HUDEP-2 (cell line): ENCODE data around the gene SLC15A4.
A peak's percentile ranks its signal among the peaks of the same experiment; 100 is the strongest.
"Not testable (repeated sequence)": the region's sequence is repeated elsewhere in the genome, so short reads cannot be mapped to it uniquely, and the experiment has no call there.

Source experiments
- DNase-seq, 76 experiments: peaks; one replicate each; lab custom pipeline; 2025; ENCODE audit not compliant: unreplicated experiment in 76 of 76; lab: John Stamatoyannopoulos, UW

SLC15A4 gene

DNA sequence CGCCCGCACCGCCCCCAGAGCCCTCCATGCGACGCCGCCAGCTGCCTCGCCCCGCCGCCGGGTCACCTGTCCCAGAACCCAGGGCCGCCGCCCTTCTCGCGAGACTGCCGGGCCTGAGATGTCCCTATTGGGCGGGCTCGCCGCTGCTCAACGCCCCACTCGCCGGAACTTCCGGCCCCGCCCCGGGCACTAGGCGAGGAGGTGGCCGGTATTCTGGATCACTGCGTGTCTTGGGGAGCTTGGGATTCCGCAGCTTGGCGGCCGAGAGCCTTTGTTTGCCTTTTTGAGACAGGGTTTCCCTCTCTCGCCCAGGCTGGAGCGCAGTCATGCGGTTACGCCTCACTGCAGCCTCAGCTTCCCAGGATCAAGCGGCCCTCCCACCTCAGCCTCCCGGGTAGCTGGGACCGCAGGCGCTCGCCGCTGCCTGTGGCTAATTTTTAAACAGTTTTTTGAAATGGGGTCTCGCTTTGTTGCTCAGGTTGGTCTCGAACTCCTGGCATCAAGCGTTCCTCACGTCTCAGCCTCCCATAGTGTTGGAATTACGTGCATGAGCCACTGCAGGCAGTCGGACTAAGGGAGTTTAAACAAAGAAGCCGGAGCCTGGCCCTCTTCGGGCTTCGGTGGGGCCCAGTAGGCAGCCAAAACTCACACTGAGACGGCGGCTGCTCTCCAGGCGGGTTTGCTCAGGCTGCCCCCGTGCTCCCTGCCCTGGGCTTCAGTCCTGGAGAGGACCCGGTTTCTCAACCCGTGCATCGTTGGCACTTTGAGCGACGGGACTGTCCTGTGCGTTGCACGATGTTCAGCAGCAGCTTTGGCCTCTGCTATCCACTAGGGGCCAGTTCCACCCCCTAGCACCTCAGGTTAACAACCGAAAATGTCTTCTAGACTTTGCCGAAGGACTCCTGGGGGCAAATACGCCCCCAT lies at the start of gene SLC15A4:
Gene SLC15A4 (minus strand): TSS at position 43 of the 924 bp plus-strand sequence. CDS start 15 bp downstream, at position 28.
- peak in 75 of 76 experiments; percentile 18 to 96 (median 88) for DNase-seq

DNA sequence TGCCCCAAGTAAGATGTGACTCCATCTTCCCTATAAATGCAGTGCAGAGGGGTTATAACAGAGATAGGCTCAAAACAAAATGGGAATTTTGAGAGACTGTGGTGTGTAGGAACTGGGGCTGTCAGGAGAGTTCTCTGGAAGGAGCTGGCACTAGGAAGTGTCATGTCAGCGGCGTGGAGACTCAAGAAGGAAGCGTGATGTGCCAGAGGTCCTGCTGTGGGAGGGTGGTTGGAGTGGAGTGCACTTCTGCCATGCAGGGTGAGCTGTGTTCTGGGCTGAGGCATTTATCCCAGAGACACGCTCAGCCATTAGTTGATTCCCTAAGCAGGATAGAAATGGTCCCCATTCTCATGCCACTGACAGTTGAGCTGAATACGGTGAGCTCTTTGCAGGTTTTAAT lies 48.5 kb upstream of the SLC15A4 start:
- no peak for DNase-seq

DNA sequence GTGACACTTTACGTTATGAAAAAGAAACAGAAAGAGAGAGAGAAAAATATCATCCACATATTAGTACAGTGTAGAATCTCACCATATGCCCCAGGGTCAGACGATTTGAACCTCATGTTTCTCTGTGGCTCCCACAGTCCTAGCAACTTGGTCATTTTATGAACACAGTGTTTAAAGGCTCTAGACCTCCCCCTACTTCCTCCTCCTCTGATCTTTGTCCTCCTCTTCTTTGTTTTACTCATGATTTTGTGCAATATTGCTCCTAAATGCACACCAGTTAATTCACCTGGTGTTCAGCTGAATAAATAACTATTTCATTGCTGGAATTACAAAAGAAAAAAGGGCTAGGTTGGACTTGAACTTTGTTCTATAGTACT lies 47.7 kb upstream of the SLC15A4 start:
- DNase-seq, result no peak

DNA sequence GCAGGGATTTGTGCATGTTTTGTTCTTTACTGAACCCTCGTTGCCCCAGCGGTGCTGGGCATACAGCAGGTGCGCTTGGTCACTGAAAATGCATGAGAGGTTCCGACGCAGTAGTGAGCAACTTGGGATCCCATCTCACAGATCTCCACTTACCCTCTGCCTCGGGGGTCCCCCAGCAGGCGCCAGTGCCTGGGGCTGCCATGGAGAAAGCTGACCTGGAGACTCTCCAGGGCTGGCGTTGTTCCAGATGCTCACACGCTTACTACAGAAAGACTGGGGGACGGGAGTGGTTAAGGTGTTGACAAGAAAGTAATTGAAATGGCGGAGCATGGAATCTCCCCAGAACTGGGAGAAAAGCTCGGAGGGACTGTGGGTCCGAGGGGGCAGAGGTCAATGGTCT lies 43.7 kb upstream of the SLC15A4 start:
- DNase-seq, result no peak

DNA sequence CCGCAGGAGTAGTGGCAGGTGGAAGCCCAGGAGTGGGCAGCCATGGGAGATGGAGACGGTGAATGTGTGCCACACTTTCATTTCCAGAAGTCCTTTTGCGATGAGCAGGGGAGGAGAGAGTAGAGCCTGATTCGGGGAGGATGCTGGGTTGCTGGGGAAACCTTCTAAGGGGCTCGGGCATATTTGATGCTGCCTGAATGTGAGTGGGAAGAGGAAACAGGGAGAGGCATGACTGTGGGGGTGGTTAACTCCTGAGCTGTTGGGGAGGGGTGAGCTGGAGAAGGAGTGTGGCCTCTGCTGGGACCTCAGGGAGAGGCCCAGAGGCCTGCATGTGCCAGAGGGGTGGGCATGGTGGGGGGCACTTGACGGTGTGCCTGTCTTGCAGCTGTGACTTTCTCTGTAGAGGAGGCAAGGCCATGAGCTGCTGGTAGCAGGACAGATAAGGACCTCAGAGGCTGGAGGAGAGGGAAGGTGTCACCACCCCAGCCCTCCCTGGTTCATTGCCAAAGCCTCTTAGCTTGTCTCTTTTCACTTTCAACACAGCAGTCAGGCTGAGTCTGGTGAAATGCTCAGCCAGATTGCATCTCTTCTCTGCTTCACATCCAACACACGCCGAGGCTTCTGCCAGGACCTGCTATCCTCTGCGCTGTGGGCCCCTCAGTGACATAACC lies 40.9 kb upstream of the SLC15A4 start:
- DNase-seq, result peak in 19 of 76 experiments; percentile 0 to 46 (median 12)

DNA sequence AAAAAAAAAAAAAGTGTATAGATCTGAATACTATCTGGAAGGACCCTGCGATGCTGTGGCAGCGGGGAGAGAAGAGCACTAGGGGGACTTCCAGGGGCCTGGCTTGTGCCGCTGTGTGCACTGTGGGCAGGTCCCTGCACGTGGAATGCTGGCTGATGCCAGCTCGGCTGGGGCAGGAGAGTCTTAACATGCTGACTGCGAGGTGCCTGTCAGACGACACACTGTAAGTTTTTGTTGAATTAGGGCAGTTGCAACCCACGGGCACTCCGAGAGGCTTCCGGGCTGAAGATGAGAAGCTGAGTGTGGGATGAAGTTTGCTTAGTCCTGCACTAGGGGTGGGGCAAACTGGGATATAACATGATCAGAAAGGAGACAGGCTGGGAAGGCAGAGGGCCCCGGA lies 40.2 kb upstream of the SLC15A4 start:
- no peak for DNase-seq

DNA sequence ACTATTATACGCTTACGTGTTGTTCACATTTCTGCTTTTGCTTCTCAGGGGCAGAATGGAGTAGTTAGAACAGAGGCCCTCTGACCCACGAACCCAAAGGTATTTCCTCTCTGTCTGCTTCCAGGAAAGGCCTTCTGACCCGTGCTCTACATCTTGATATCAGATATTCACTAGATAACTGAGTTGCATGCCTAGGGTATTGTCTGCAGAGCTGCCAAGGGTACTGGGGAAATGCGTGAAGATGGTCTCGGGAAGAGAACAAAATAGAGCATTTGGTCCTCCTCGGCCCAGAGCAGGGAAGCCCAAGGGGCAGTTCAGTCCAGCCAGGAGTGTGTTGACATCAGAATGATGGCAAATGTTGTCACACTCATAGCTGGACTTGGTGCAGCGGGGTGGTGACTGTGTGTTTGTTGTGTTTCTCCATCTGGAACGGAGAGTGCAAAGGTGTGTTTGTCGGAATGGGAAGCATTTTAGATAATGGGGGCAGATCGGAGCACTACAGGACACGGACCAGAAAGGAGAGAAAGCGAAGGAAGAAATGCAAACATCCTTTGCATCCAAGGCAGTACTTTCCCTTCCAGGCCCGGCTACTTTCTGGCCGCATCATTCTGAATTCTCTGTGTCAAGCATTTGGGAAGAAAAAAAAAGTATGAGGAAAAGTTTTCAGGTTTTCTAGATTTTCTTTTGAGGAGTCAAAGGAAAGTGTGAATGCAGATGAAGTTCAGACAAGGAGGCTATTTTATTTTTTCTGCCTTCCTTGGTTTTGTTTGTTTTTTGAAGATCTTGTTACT lies 37.7 kb upstream of the SLC15A4 start:
- no peak for DNase-seq

DNA sequence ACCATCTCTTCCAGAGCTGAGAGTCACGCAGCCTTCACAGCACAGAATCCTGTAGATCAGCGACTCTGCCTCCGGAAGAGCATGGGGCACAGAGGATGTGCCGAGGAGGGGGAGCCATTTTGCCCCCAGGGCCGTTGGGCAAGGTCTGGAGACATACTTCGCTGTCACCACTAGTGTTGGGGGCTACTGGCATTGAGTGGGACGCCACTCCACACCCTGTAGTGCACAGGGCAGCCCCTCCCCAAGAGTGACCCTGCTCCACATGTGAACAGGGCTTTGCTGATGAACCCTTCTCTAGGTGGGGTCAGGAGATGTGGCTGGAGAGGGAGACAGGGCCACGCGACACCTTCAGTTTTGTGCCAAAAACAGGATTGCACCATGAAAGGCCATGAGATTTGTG lies 35.6 kb upstream of the SLC15A4 start:
- DNase-seq, result no peak

DNA sequence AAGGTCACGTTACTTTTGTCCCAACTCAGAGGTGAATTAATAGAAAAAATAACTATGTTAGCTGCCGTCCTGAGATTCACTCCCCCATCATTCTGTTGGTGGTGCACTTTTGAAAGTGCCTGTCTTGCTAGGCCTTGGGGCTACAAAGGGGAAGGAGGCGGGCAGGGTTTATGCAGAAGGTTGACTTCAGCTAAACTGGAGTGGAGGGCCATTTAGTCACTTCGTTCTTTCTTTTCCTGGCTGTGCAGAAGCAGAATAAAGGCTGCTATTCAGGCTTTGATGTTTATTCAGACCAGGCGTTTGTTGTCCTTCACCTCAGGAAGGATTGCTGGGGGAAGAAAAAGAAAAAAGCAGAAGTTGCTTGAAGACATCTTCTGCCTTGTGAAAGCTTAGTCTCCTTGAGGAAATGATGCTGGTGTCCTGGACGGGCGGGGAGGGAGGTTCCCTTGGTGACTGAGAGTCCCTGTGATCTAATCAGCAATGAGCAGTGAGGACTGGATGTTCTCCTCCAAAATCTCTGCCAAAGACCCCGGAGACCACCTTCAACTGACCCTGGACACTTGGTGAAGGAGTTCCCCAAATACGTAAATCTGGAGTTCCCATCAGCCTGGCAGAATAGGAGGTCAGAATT lies 33.5 kb upstream of the SLC15A4 start:
- DNase-seq, result no peak

DNA sequence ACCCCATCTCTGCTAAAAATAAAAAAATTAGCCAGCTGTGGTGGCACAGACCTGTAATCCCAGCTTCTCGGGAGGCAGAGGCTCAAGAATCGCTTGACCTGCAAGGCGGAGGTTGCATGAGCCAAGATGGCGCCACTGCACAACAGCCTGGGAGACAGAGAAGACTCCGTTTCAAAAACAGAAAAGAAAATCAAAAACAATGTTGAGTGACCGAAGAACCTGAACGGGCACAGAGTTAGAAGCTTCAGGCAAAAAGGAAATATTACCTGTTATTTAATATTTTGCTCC lies 33.0 kb upstream of the SLC15A4 start:
- no peak for DNase-seq

DNA sequence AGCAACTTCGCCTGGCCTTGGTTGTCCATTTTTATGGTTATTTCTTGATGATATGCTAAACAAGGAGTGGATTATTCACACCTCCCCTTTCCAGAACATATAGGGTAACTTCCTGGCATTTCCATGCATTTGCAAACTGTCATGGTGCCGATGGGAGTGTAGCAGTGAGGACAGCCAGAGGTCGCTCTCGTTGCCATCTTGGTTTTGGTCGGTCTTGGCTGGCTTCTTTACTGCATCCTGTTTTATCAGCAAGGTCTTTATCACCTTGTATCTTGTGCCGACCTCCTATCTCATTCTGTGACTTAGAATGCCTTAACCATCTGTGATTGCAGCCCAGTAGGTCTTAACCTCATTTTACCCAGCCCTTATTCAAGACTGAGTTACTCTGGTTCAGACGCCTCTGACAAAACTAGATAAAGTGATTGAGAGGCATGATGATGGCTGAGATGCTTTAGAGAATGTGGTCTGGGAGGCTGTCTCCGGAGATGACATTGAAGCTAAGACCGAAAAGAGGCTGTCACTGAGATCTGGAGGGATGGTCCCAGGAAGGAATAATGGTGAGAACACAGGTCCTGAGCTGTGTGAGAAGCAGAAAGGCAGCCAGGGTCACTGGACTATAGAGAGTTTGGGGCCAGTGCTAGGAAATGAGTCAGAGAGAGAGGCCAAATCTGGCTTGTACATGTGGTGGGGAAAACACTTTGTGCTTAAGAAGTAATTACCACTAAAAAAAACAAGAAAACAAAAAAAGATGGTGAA lies 32.5 kb upstream of the SLC15A4 start:
- DNase-seq, result no peak

DNA sequence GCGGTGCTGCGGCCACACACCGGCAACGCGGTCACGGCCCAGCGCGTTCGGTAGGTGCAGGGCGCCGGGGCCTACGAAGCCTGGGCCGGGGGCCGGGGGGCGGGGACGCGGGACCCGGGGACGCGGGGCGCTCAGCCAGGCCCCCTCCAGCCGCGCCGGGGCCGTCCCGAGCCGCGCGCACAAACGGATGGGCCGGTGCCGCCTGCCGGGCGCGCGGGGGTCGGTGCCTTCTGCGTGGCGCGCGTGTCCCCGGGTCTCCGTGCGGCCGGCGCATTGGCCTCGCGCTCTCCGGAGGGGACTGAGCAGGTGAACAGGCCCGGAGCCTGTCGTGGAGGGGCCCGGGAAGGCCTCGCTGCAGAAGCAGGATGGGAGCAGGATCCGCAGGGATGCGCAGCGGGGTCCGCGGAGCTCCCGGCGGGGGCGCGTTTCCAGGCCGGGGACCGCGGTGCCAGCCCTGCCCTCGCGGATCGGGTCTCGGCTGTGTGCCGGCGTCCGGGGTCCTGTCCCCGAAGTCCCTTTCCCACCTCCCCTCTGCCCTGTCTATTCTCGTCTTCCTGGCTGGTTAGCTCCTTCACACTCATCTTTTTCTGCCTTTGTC lies 29.9 kb upstream of the SLC15A4 start:
- DNase-seq, result no peak

DNA sequence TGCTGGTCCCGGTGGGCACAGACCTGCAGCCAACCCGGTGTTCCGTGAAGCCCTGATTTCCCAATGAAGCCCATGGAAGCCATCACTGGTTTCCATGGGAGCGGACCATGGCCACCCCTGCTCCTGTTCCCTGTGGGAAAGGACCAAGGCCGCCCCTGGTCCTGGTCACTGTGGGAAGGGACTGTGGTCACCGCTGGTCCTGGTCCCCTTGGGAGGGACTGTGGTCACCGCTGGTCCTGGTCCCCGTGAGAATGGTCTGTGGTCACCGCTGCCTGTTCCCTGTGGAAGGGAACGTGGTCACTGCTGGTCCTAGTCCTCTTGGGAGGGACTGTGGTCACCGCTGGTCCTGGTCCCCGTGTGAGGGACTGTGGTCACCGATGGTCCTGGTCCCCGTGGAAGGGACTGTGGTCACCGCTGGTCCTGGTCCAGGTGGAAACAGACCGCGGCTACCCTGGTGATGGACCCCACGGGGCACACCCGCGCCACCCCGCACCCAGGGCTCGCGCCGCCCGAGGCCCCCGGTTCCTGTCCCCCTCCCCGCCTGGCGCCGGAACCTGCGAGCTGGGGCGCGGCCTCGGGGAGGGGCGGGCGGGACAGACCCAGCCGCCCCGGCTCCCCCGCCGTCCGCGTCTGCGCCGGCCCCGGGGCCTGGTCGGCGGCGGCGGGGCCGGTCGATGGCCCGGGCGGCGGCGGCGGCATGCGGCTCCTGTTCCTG lies 29.3 kb upstream of the SLC15A4 start, which contains the start of gene GLT1D1:
Gene GLT1D1 (plus strand): TSS at position 594 of the 715 bp plus-strand sequence. CDS start 104 bp downstream, at position 698.
- no peak for DNase-seq

DNA sequence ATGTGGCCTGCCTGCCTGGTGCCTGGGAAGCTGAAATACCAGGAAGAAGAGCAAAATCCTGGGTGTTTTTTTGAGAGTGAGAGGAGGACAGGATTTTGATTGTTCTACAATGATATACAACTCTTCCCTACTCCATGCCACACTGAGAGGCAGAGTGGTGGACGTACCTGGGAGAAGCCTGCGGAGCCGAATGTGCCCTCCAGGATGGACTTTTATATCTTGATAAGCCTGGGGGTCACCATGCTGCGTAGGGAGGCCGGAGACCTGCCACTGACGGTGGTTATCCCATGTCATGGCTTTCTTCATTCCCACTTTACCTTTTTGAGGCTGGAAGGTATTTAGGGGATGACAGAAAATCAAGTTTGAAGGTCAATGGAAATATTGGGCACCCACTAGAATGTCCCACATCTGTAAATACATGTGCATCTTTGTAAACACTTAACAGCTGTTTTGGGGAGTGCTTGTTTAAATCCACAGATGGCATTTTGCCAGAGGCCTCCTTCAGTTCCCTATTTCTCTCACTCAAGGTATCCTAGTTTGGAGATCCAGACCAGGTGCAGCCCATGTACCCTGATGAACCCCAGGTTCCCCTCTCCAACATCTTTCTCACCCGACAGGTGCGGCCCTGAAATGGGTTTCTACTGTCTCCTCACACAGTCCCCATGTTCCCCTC lies 28.4 kb upstream of the SLC15A4 start:
- no peak for DNase-seq

DNA sequence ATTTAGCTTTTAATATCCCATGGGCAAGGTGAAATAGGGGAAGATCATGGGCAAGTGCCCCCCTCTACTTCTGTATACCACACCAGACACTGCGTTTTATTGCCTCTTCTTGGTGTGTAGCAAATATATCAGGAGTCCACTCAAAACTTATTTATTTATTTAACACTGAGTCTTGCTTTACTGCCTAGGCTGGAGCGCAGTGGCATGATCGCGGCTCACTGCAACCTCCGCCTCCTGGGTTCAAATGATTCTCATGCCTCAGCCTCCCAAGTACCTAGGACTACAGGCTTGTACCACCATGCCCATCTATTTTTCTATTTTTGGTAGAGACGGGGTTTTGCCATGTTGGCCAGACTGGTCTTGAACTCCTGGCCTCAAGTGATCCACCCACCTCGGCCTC lies 27.7 kb upstream of the SLC15A4 start:
- not testable (repeated sequence) for DNase-seq

DNA sequence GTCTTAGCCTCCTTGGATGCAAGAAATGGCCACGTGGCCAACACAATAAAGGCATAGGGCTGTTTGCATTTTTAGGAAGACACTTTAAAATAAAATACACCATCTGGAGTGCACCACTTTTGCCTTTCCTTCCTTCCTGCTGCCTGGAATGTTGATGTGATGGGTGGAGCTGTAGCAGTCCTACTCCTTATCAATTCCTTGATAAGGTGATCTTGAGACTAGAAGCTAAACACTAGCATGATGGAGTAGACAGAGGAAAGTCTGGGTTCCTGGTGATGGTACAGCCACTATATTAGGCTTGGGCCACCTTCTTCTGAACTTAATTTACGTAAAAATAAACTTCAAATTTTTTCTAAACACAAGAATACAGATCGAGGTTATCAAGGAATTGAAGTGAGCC lies 26.6 kb upstream of the SLC15A4 start:
- no peak for DNase-seq

DNA sequence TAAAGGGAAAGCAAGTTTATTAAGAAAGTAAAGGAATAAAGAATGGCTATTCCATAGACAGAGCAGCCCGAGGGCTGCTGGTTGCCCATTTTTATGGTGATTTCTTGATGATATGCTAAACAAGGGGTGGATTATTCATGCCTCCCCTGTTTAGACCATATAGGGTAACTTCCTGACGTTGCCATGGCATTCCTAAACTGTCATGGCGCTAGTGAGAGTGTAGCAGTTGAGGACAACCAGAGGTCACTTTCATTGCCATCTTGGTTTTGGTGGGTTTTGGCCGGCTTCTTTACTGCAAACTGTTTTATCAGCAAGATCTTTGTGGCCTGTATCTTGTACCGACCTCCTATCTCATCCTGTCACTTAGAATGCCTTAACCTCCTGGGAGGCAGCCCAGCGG lies 26.0 kb upstream of the SLC15A4 start:
- not testable (repeated sequence) for DNase-seq

DNA sequence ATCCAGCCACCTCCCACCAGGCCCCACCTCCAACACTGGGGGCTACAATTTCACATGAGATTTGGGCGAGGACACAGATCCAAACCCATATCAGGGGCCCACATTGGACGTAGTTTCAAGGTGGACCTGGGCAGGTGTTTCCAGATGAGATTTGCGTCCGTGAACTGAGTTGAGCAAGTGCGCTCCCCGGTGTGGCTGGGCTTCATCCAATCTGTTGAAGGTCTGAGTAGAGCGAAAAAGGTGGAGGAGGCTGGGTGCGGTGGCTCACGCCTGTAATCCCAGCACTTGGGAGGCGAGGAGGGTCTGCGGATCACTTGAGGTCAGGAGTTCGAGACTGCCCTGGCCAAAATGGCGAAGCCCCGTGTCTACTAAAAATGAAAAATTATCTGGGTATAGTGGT lies 24.6 kb upstream of the SLC15A4 start:
- DNase-seq, result no peak

DNA sequence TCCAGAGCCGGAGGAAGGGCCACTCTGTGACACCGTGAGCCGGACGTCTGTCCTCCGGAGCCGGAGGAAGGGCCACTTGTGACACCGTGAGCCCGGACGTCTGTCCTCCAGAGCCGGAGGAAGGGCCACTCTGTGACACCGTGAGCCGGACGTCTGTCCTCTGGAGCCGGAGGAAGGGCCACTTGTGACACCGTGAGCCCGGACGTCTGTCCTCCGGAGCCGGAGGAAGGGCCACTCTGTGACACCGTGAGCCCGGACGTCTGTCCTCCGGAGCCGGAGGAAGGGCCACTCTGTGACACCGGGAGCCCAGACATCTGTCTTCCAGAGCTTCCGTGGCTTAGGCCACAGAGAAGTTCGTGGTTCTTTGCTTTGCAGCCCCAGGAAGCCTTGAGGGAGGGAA lies 22.9 kb upstream of the SLC15A4 start:
- not testable (repeated sequence) for DNase-seq
